ENCODE results near the gene SPTBN2.

The SPTBN2 gene

GRCh38 chr11:66676931-66677598, 52.0 kb downstream of the SPTBN2 start:
- peak overlapping the region; percentile 73 for H3K4me3 ChIP-seq (replicated peaks; ENCODE audit: insufficient read depth, low read length)
- peak overlapping the region; percentile 87 for H3K27ac ChIP-seq (replicated peaks)
- TF ChIP-seq CTCF (IDR thresholded peaks at IDR 0.05; ENCODE audit: insufficient read depth, low read length) (no peak), GABPA (IDR thresholded peaks at IDR 0.05; ENCODE audit: low read depth) (no peak), REST (IDR thresholded peaks at IDR 0.05; ENCODE audit: insufficient replicate concordance, low read depth) (no peak), SPI1 (IDR thresholded peaks at IDR 0.05; ENCODE audit: borderline replicate concordance, low read depth) (no peak), POLR2AphosphoS5 (IDR thresholded peaks at IDR 0.05; ENCODE audit: low read depth) (no peak)
- no peaks in the 10 kb centered on the region for H3K27me3 ChIP-seq (ENCODE audit: insufficient read depth, poor library complexity, severe bottlenecking)
- no peak for DNase-seq (ENCODE audit: low read depth in 1 of 2, low spot score in 1 of 2)

- no peak overlapping the region for H3K4me3 ChIP-seq (replicated peaks; ENCODE audit: insufficient read depth, low read length)
- no peak overlapping the region for H3K27ac ChIP-seq (replicated peaks)
- no peak for TF ChIP-seq CTCF (IDR thresholded peaks at IDR 0.05; ENCODE audit: insufficient read depth, low read length)
- peak; percentile 96 for TF ChIP-seq SPI1 (IDR thresholded peaks at IDR 0.05; ENCODE audit: borderline replicate concordance, low read depth)
- no peak for TF ChIP-seq REST (IDR thresholded peaks at IDR 0.05; ENCODE audit: insufficient replicate concordance, low read depth)
- TF ChIP-seq POLR2AphosphoS5 (IDR thresholded peaks at IDR 0.05; ENCODE audit: low read depth): no peak
- peak in 1 of 2 experiments; percentile 52 for DNase-seq (ENCODE audit: low read depth in 1 of 2, low spot score in 1 of 2)
- H3K27me3 ChIP-seq (ENCODE audit: insufficient read depth, poor library complexity, severe bottlenecking): no peaks in the 10 kb centered on the region
These were observed 52.6 kb downstream of the SPTBN2 start for GRCh38 chr11:66676282-66676919.

- no peaks in the 10 kb centered on the region for H3K27me3 ChIP-seq (ENCODE audit: insufficient read depth, poor library complexity, severe bottlenecking)
- H3K27ac ChIP-seq (replicated peaks): no peak overlapping the region
- H3K4me3 ChIP-seq (replicated peaks; ENCODE audit: insufficient read depth, low read length): no peak overlapping the region
- TF ChIP-seq SPI1 (IDR thresholded peaks at IDR 0.05; ENCODE audit: borderline replicate concordance, low read depth) (no peak), POLR2AphosphoS5 (IDR thresholded peaks at IDR 0.05; ENCODE audit: low read depth) (no peak), GABPA (IDR thresholded peaks at IDR 0.05; ENCODE audit: low read depth) (no peak), REST (IDR thresholded peaks at IDR 0.05; ENCODE audit: insufficient replicate concordance, low read depth) (no peak), CTCF (IDR thresholded peaks at IDR 0.05; ENCODE audit: insufficient read depth, low read length) (no peak)
- DNase-seq (ENCODE audit: low read depth in 1 of 2, low spot score in 1 of 2): no peak
These were observed 53.9 kb downstream of the SPTBN2 start for GRCh38 chr11:66674964-66675602.

Data from HL-60 (cell line).